Activated effector memory CD4-positive, alpha-beta T cell treated with Interleukin-2 at 50 U/mL for 16 hours (primary cell): ENCODE results near the gene CCDC157.
A peak's percentile ranks its signal among the peaks of the same experiment; 100 is the strongest.

Experiments
- DNase-seq: peaks from one replicate; pipeline ENCODE4 v3.0.0-alpha.2; 2020

The CCDC157 gene

DNA sequence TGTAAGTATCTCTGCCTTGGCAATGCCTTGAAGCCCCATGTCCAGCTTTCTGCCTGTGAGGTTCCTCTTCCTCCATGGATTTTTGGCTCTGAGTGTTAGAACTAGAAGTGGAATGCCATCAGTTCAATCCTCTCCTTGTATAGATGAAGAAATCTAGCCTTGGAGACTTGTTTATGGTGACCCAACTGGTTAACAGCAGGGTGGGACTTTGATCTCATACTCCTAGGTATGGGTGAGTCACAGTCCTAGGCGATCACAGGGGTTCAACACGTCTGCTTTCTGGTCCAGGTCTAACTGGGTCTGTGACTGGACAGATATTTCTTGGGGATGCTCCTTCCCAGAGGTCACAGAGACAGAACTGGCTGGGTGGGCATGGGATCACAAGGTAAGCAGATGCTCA, 59.6 kb downstream of the CCDC157 start:
- DNase-seq: no peak

DNA sequence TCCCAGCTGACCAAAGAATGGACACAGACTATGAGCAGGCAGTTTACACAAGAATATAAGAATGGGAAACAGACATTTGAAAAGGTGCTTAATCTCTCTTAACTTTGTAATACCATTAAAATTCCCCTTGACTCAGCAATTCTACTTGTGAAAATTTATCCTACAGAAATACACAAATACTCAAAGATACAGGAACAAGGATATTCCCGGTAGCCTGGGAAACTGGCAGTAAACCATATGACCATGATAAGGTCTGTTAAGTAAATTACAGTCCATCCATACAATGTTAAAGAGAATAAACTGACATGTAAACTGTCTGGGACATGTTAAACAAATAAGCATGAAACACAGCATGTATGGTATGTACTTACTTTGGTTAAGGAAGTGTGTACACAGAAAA, 60.0 kb downstream of the CCDC157 start:
- no peak for DNase-seq

DNA sequence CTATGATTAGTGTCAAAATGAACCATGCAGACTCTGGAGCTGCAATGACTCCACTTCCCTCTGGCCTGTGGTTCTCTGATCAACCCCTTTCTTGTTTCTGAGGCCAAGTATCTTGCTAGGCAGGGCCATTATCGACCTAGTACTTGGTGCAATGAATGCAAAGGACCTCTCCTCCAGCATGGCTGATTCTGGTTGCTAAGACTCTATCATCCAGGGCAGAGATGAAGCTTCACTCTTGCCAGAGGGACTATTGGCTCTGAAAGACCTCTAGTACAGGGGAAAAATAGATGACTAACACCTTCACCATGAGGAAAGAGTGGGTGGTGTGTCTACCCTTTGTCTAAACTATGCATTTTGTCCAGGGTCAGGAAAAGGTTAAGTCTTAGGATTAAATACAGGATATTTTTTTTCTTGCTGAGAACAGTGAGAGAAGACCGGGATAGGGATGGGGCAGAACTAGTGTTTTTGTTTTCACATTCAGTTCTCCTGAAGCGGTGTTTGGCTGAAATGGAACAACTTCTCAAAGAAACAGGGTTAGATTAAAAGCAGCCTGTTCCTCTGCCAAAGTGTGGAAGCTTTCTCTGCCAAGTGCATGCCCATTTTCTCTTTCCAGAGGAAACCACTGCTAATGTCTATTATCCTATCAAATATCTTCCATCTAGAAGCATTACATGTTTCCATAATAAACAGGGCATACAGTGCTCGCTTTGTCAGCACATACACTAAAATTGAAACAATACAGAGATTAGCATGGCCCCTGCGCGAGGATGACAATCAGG, 63.7 kb downstream of the CCDC157 start:
- DNase-seq: no peak

DNA sequence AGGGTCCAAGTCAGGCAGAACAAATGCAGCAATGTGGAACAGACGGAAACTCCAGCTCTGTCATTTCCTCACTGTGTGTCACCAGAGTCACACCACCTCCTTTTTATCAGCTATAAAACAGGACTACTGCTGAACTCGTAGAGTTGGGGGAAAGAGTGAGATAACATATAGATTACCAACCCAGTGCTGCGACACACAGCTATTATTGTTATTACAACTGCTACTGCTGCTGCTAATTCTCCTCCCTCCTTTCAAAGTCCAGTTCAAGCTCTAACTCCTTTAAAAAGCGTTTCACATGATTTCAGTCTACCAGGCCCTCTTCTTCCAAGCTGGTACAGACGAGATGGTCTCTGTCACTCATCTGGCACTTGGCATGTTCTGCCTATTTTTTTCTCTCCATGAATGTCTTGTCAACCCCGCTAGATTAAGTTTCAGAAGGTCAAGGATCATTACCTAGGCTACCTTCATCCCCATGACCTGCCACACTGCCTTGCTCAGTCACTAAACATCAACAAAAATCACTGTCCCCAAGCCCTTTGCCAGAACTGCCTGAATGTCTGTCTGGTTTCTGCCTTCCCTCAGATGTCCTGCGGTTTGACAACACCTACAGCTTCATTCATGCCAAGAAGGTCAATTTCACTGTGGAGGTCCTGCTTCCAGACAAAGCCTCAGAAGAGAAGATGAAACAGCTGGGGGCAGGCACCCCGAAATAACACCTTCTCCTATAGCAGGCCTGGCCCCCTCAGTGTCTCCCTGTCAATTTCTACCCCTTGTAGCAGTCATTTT, 65.1 kb downstream of the CCDC157 start:
- DNase-seq: no peak

DNA sequence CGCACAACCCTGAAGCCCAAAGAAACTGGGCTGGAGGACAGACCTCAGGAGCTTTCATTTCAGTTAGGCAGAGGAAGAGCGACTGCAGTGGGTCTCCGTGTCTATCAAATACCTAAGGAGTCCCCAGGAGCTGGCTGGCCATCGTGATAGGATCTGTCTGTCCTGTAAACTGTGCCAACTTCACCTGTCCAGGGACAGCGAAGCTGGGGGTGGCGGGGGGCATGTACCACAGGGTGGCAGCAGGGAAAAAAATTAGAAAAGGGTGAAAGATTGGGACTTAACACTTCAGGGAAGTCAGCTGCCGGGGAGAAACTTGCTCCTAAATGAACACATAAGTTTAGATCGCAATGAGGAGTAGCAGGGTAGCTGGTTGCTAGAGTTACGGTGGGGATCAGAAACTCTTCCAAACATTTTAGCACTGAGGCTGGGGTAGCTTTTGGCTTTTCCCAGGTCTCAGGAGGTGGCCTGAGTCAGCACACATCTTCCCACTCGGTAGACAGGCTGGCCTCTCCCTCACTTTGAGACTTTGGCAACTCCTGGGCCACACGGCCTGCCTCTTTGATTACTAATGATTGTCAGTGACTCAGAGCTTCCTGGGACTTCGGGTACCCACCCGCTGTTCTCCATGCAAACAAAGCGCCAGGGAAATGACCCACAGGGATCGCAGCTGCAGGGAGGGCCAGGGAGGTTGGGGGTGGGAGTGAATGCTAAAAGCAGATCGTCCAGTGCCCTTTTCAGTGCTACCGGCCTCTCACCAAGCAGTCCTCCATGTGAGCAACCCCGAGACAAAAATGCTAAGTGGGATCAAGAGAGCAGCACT, 65.9 kb downstream of the CCDC157 start:
- no peak for DNase-seq

DNA sequence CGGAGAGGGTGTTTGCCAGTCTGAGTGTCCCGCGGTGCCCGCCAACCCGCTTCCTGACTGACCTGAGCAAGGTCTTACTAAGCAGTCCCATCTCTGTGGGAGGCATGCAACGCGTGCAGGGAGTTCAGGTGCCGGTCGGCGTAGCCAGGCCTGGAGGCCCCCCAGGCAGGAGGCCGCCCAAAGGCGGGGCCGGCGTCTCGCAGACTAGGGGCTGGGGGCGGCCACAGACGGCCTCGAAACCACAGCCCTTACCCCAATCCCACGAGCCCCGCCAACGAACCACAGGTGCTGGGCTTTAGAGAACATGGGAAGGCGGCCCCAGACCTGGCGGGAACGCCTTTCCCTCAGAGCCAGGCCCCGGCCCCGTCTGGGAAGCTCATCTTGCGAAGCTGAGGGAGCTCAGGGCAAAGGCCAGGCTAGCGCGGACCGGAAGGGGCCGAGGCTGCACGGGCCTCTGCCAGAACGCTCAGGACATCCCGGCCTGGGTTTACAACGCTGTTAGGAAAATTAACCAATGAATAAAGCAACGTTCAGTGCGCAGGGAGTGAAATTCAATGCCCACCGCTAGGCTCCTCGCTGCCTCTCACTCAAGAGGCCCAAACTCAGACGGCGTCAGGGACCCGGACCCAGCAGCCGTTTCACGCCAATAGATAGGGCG, 66.6 kb downstream of the CCDC157 start:
- no peak for DNase-seq

DNA sequence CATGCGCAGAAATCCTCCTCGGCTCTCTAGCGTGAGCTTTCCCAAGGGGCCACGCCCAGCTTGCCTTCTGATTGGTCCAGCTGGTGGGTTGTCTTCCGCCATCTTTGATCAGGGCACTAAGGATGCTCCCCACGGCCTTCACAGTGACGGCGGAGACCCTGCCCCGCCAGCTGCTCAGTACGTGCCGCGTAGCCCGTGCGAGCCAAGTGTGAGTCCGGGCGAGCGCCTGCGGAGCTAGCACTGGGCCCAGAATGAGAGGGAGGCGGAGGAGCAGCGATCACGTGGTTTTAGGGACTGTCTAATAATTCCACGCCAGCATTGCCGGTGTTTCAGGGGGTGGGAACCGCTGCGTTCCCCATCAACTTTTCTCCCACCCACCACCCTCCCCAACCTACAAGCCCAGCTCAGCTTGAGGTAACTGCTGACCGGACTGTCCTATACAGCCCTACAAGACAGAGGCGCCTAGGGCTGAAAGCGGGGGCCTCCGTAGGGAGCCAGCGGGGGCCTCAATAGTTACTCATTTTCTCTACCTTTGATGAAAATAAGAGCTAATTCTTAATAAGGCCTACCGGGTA, 67.2 kb downstream of the CCDC157 start:
- peak; percentile 97 for DNase-seq

DNA sequence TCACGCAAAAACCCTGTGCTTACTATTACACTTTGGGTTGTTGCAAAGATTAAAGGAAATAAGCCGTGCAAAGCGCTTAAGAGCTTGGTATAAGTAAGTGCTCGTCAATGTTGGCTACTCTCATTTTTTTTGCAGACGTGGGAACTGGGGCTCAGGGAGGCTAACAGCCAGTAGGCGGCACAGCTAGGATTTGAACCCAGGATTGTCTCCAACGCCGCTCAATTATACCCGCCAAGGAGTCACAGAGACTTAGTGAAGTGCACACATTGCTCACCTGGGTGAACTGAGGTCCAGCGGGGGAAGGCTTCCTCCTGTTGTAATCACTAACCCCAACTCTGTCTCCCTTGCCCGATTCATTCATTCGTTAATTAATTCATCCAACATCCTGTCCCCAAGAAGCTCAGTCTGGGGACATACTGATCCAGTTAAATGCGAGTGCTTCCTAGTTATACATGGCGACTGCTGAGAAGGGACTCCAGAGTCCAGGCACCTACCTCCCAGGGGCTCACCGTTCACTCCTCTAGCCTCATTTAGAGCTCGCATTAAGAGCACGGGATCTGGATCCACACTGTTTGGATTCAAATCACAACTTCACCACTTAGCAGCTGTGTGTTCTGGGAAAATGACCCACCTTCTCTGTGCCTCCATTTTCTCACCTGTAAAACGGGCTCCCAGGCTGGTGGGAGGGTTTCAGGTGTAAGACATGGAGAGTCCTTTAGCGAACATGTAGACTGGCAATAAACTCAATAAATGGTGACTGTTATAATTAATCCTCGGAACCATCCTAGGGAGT, 67.9 kb downstream of the CCDC157 start:
- DNase-seq: no peak

DNA sequence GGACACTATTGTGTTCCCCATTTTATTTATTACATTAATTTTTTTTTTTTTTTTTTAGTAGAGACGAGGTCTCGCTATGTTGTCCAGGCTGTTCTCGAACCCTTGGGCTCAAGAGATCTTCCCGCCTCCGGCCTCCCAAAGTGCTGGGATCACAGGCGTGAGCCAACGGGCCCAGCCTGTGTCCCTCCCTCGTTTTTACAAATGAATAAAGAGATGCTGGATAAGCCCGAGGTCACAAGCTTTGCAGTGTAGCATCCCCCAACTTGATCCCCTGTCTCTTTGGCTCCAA, 68.5 kb downstream of the CCDC157 start:
- DNase-seq: no peak

DNA sequence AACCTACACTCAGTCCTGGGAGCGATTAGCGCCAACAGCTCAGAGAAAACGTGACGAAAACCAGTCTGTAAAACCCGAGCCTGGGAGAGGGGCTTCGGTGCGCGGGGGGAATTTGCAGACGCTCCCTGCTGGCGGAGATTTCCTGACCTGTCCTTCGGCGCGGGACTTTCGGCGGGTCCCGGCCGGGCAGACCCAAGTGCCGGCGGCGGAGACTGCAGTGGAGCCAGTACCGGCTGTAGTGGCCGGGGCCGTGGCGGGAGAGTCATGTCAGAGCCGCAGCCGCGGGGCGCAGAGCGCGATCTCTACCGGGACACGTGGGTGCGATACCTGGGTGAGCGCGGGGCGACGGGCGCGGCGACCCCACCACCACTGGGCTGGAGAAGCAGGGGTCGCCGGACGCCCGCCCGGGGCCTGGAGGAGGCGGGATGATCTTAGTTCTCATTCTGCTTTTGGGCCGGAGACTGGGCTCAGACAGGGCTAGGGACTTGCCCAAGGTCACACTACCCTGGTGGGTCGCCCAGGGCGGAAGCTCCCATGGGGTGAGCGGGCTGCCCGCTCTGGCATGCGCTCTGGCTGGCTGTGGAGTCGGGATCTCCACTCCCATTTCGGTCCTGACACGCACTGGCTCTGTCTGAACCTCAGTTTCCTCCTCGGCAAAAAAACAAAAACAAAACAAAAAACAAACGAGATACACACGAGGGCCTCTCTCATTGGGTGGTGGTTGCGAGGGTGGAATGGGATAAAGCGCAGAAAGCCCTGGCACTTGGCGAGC, 69.0 kb downstream of the CCDC157 start, which contains the start of gene MTFP1:
MTFP1 (plus strand) TSS at position 153 of the 772 bp plus-strand sequence; CDS start at position 265, 112 bp downstream.
- DNase-seq: peak; percentile 28
